ENCODE data around the gene BEX2. TPM values are rescaled to one million over a fixed set of nuclear protein-coding genes. Genes with fewer than 3 reads are reported as not detected.

The BEX2 gene
- total and polyA plus RNA-seq, 4 experiments from 2014 or later, result 41.9 to 112 (median 59.8) TPM

- H3K27ac ChIP-seq (ENCODE audit: low read depth, low read length), result no peak overlapping the region
- no peaks in the 10 kb centered on the region for H3K36me3 Mint-ChIP-seq
- H3K27me3 Mint-ChIP-seq, result peaks cover 25 to 27% of the 10 kb centered on the region in 2 donors
- peaks cover 4 to 11% (median 9%) of the 10 kb centered on the region in 4 donors for H3K4me1 Mint-ChIP-seq
- H3K4me1 ChIP-seq (ENCODE audit: insufficient read depth, low read length), result no peaks in the 10 kb centered on the region
- no peak overlapping the region for H3K4me3 Mint-ChIP-seq
- CTCF ChIA-PET (ENCODE audit: partially characterized antibody), result no interaction called here
- POLR2A ChIA-PET (ENCODE audit: partially characterized antibody), result no interaction called here
- H3K9me3 ChIP-seq (ENCODE audit: control insufficient read depth in 1 of 2, low read length in 2 of 2), result no peaks in the 10 kb centered on the region
- H3K36me3 ChIP-seq (ENCODE audit: insufficient read depth, low read length), result no peaks in the 10 kb centered on the region
- intact Hi-C loops (cut with micrococcal nuclease), result no loop called here
- DNase-seq, result no peak
- H3K9me3 Mint-ChIP-seq, result peaks cover 0 to 2% (median 0%) of the 10 kb centered on the region in 8 donors
- H3K27ac Mint-ChIP-seq, result no peak overlapping the region
- H3K4me3 ChIP-seq (ENCODE audit: low read length in 2 of 2), result no peak overlapping the region
- H3K27me3 ChIP-seq (ENCODE audit: insufficient read depth, low read length), result no peaks in the 10 kb centered on the region
Observed at GRCh38 chrX:103274284-103274683, 36.5 kb downstream of the BEX2 start.

Other genes starting within 250 kb of the BEX2 start
- not detected for gene BEX1, start 246.8 kb downstream of the BEX2 start, total RNA-seq
- under 1 TPM in 1 of 2 donors, not detected in 1; 0.50 TPM for gene BEX1, start 246.8 kb downstream of the BEX2 start, polyA plus RNA-seq
- gene NXF3, start 217.8 kb downstream of the BEX2 start, total RNA-seq, result not detected
- gene NXF3, start 217.8 kb downstream of the BEX2 start, polyA plus RNA-seq, result not detected
- gene BEX4, start 95.9 kb downstream of the BEX2 start, total RNA-seq, result 10 to 100 TPM; 38.9 to 39.6 TPM
- gene BEX4, start 95.9 kb downstream of the BEX2 start, polyA plus RNA-seq, result 100 to 1,000 TPM in 1 of 2 donors, 10 to 100 TPM in 1; 58.3 to 101 TPM
- 10 to 100 TPM; 33.9 to 35.3 TPM for gene TCEAL8, start 55.8 kb downstream of the BEX2 start, total RNA-seq
- 100 to 1,000 TPM in 1 of 2 donors, 10 to 100 TPM in 1; 71.5 to 122 TPM for gene TCEAL8, start 55.8 kb downstream of the BEX2 start, polyA plus RNA-seq
- not detected for gene TCEAL5, start 34.2 kb downstream of the BEX2 start, total RNA-seq
- not detected for gene TCEAL5, start 34.2 kb downstream of the BEX2 start, polyA plus RNA-seq
- gene TCEAL7, start 19.2 kb upstream of the BEX2 start, total RNA-seq, result not detected
- not detected for gene TCEAL7, start 19.2 kb upstream of the BEX2 start, polyA plus RNA-seq
- gene TCEAL9, start 45.5 kb upstream of the BEX2 start, total RNA-seq, result 1 to 10 TPM; 2.0 to 2.4 TPM
- 1 to 10 TPM; 1.0 to 3.0 TPM for gene TCEAL9, start 45.5 kb upstream of the BEX2 start, polyA plus RNA-seq
- 10 to 100 TPM; 50.6 to 52.7 TPM for gene BEX3, start 65.5 kb upstream of the BEX2 start, total RNA-seq
- gene BEX3, start 65.5 kb upstream of the BEX2 start, polyA plus RNA-seq, result 10 to 100 TPM; 85.3 to 94.0 TPM
- under 1 TPM in 1 of 2 experiments, not detected in 1; 0.11 TPM for gene RAB40A, start 208.5 kb upstream of the BEX2 start, total RNA-seq
- not detected for gene RAB40A, start 208.5 kb upstream of the BEX2 start, polyA plus RNA-seq